ENCODE data around the gene NFIB.

- TF ChIP-seq CTCF (IDR thresholded peaks at IDR 0.05) (no peak), ZFX (IDR thresholded peaks at IDR 0.05; ENCODE audit: borderline replicate concordance) (no peak)
Measured at GRCh38 chr9:14189578-14189977, 124.4 kb downstream of the NFIB start.

Measured in 22Rv1 (cell line).